ENCODE measurements around the gene SH2D6. TPM values are rescaled to one million over a fixed set of nuclear protein-coding genes. Genes with fewer than 3 reads are reported as not detected.

The SH2D6 gene
- total RNA-seq, 6 experiments from 2014 or later: 0.40 to 3.7 (median 2.3) TPM; not detected in 2

DNA sequence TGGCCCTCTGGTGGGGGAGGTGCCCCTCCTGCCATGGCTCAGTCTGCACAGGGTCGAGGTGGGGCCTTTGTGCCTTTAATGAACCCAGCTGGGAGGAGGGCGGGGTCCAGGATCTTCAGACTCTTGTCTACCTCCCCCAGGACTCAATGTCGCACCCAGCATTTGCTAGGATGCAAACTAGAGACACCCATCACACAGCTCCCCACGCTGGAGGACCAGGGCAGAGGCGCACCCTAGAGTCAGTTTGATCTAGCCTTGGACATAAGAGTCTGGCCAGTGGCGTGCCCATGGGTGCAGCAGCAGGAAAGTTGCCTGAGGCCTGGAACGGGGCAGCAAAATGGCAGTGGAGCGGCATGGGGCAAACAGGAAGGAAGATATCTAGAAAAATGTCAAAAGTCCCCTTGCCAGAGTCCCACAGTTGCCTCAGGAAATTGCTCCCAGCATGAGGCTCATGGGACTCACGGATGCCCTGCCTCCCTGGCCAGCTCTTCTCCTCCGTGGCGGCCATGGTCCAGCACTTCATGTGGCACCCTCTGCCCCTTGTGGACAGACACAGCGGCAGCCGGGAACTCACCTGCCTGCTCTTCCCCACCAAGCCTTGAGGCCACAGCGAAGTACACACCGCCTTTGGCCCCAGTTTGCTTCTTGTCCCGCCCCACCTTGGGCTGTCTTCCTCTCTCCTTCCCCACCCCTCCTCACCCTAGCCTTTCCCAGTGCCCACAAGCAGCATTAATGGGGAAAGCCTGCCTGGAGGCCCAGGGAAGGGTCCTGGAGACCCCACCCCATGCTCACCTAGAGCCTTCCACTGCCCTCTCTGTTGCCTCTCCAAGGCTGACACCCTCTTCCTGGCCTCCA lies 17.7 kb downstream of the SH2D6 start:
- no peak for ATAC-seq
- no peak for DNase-seq
- no peaks in the 10 kb centered on the region for H3K36me3 ChIP-seq
- H3K27me3 ChIP-seq: no peaks in the 10 kb centered on the region
- H3K9me3 ChIP-seq: no peaks in the 10 kb centered on the region
- intact Hi-C loops (cut with DNase I): no loop called here
- WGBS (ENCODE audit: insufficient coverage, low coverage, low lambda C conversion rate, missing lambda C conversion rate): 80% methylated on average over 1 of the region's 16 CpGs
- peak overlapping the region in 2 of 3 donors; percentile 85 to 88 for H3K27ac ChIP-seq
- H3K4me1 ChIP-seq: peaks cover 0 to 51% (median 16%) of the 10 kb centered on the region in 4 donors
- H3K4me3 ChIP-seq: no peak overlapping the region
- no peak for TF ChIP-seq POLR2A (IDR thresholded peaks at IDR 0.05)
- TF ChIP-seq, protein P1, sequence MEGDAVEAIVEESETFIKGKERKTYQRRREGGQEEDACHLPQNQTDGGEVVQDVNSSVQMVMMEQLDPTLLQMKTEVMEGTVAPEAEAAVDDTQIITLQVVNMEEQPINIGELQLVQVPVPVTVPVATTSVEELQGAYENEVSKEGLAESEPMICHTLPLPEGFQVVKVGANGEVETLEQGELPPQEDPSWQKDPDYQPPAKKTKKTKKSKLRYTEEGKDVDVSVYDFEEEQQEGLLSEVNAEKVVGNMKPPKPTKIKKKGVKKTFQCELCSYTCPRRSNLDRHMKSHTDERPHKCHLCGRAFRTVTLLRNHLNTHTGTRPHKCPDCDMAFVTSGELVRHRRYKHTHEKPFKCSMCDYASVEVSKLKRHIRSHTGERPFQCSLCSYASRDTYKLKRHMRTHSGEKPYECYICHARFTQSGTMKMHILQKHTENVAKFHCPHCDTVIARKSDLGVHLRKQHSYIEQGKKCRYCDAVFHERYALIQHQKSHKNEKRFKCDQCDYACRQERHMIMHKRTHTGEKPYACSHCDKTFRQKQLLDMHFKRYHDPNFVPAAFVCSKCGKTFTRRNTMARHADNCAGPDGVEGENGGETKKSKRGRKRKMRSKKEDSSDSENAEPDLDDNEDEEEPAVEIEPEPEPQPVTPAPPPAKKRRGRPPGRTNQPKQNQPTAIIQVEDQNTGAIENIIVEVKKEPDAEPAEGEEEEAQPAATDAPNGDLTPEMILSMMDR (IDR thresholded peaks at IDR 0.05): no peak

DNA sequence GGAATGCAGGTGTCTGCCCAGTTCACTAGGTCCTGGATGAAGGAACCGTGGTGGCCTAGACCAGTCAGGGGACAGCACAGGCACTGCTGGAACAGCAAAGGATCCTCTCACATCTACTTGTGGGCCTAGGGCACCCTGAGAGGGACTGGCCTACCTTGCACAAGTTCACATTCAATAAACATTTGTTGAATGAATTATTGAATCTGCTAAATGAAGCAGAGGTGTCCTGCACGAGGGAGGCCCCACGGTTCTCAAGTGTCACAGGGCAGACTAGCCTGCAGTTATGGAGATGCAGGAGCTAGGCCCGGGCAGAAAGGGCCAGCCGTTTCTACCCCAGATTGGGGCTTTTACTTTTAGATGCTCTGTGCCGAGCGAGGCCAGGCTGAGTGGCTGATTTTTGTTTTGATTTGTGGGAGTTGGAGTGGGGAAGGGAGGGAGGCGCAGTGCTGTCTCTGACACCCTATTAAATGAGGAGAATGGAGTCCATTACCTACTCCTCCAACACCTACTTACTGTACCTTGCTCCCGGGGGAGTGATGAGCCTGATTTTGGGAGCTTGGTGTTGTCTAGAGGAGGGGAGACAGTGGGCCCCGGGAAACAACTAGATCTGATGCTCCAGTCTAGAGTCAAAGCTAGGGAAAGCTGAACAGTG lies 18.4 kb downstream of the SH2D6 start:
- WGBS (ENCODE audit: insufficient coverage, low coverage, low lambda C conversion rate, missing lambda C conversion rate): 56% methylated on average over 5 of the region's 10 CpGs
- H3K27me3 ChIP-seq: no peaks in the 10 kb centered on the region
- no peaks in the 10 kb centered on the region for H3K9me3 ChIP-seq
- TF ChIP-seq, protein P1 (IDR thresholded peaks at IDR 0.05): no peak
- TF ChIP-seq POLR2A (IDR thresholded peaks at IDR 0.05): no peak
- ATAC-seq (no peak), DNase-seq (no peak)
- H3K27ac ChIP-seq: peak overlapping the region; percentile 85 to 88 (median 85)
- no peaks in the 10 kb centered on the region for H3K36me3 ChIP-seq
- peak overlapping the region in 1 of 3 donors; percentile 52 for H3K4me3 ChIP-seq
- intact Hi-C loops (cut with DNase I): no loop called here
- H3K4me1 ChIP-seq: peaks cover 0 to 51% (median 16%) of the 10 kb centered on the region in 4 donors

DNA sequence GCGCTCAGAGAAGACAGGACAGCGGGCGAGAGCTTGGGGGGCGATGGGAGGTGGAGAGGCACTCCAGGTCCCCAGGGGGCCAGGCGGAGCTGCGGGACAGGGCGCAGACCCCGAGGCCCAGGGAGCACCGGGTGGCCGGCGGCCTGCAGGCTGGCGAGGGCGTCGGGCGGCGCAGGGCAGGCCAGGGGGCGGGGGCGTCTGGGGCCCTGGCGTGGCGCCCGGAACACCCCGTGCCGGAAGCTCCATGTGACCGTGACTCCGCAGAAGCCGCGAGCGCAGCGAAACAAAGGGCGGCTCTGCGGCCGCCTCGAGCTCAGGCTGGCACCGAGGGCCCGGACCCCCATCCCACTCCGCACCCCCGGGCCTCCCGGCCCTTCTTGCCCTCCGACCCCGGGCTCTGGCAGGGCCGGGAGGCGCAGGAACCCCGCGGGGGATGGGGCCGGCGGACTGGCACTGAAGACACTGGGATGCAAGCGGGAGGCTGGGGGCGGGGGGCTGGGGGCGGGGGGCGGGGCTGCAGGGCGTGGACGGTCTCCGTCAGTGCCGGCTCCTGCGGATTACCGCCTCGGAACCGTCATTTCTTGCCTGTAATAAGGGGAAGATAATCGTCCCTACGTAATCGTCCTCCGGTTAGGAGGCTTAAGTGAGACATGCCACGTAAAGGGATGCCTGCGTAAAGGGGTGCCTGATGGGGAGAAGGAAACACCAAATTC lies 19.1 kb downstream of the SH2D6 start:
- peak; percentile 75 to 84 (median 81) for ATAC-seq
- peak overlapping the region; percentile 38 to 52 (median 41) for H3K4me3 ChIP-seq
- DNase-seq: peak; percentile 89 to 90 (median 90)
- TF ChIP-seq, protein P1 (IDR thresholded peaks at IDR 0.05): no peak
- TF ChIP-seq POLR2A (IDR thresholded peaks at IDR 0.05): peak; percentile 92
- H3K4me1 ChIP-seq: peaks cover 0 to 51% (median 16%) of the 10 kb centered on the region in 4 donors
- no peaks in the 10 kb centered on the region for H3K27me3 ChIP-seq
- WGBS (ENCODE audit: insufficient coverage, low coverage, low lambda C conversion rate, missing lambda C conversion rate): 22% methylated on average over 21 of the region's 64 CpGs
- intact Hi-C loops (cut with DNase I): no loop called here
- H3K9me3 ChIP-seq: no peaks in the 10 kb centered on the region
- H3K36me3 ChIP-seq: no peaks in the 10 kb centered on the region
- H3K27ac ChIP-seq: peak overlapping the region; percentile 85 to 88 (median 85)

DNA sequence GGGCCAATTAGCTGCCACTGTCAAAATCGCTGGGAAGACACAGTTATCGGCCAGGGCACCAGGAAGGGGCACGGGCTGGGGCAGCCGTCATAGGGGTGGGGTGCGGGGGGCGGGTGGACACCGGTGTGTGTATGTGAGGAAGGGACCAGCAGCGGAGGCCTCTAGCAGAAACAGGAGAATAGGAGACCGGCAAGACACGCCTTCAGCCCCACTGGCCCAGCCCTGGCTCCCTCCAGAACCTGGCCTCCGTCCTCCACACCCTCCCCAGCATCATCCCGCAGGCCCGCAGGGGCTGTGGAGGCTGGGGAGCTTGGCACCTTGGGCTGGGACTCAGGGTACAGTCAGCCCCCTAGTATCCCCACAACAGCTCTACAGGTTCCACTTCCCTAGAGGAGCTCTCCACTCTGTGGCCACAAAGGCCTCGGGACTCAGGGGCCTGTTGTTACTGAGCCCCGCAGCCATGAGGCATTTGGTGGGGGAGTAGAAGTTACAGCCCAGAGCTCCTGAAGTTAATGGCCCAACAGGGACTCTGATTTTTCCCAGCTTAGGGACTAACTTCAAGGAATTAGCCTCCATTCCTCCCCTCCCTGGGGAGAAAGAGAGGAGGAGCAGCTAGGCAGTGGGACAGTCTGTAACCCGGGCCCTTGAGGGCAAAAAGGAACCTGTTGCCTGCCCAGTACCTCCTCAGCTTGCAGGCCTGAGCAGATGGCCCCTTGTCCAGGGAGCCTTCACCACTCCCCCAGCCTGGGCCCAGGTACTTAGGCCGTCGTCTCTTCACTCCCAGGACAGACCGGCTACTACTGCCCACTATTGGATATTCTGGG lies 19.9 kb downstream of the SH2D6 start:
- no peak for TF ChIP-seq POLR2A (IDR thresholded peaks at IDR 0.05)
- TF ChIP-seq, protein P1 (IDR thresholded peaks at IDR 0.05): no peak
- Histone ChIP-seq H3K27ac (peak overlapping the region; percentile 85 to 88 (median 85)), H3K4me3 (peak overlapping the region in 2 of 3 donors; percentile 41 to 52), H3K27me3 (no peaks in the 10 kb centered on the region), H3K4me1 (peaks cover 0 to 44% (median 16%) of the 10 kb centered on the region in 4 donors), H3K9me3 (no peaks in the 10 kb centered on the region), H3K36me3 (no peaks in the 10 kb centered on the region)
- 57% methylated on average over 5 of the region's 19 CpGs for WGBS (ENCODE audit: insufficient coverage, low coverage, low lambda C conversion rate, missing lambda C conversion rate)
- peak in 1 of 3 donors; percentile 25 for DNase-seq
- intact Hi-C loops (cut with DNase I): no loop called here
- ATAC-seq: peak; percentile 0 to 15 (median 8)
